DMS53 treated with DMSO at 0.1 percent for 48 hours (cell line): Measurements from ENCODE around the gene ZNF70.

ENCODE experiments used
- DNase-seq: peaks from one replicate; lab custom pipeline; 2025; ENCODE audit not compliant: unreplicated experiment; lab: John Stamatoyannopoulos, UW

ZNF70 gene

GRCh38 chr22:23720855-23721254 lies 30.1 kb downstream of the ZNF70 start:
- no peak for DNase-seq

- DNase-seq: no peak
These were observed 32.3 kb downstream of the ZNF70 start for GRCh38 chr22:23718371-23719165.

- DNase-seq: peak; percentile 18
These were observed 33.8 kb downstream of the ZNF70 start for GRCh38 chr22:23716811-23717801.

- DNase-seq: no peak
These were observed 35.0 kb downstream of the ZNF70 start for GRCh38 chr22:23715806-23716375.

GRCh38 chr22:23714596-23715578 lies 36.0 kb downstream of the ZNF70 start:
- DNase-seq: no peak

GRCh38 chr22:23713696-23714595 lies 37.0 kb downstream of the ZNF70 start:
- no peak for DNase-seq

GRCh38 chr22:23712256-23712655 lies 38.7 kb downstream of the ZNF70 start:
- no peak for DNase-seq

- DNase-seq: no peak
These were observed 41.8 kb downstream of the ZNF70 start for GRCh38 chr22:23709107-23709506.

- DNase-seq: no peak
These were observed 42.6 kb downstream of the ZNF70 start for GRCh38 chr22:23708270-23708669.

- no peak for DNase-seq
These were observed 45.6 kb downstream of the ZNF70 start for GRCh38 chr22:23705358-23705757.

- no peak for DNase-seq
These were observed 46.1 kb downstream of the ZNF70 start for GRCh38 chr22:23704829-23705228.

GRCh38 chr22:23704062-23704461 lies 46.9 kb downstream of the ZNF70 start:
- DNase-seq: no peak

GRCh38 chr22:23700706-23701105 lies 50.2 kb downstream of the ZNF70 start:
- no peak for DNase-seq

- DNase-seq: no peak
These were observed 52.2 kb downstream of the ZNF70 start for GRCh38 chr22:23698673-23699235.

- no peak for DNase-seq
These were observed 52.8 kb downstream of the ZNF70 start for GRCh38 chr22:23698094-23698493.

- no peak for DNase-seq
These were observed 53.6 kb downstream of the ZNF70 start for GRCh38 chr22:23697031-23697970.

GRCh38 chr22:23696326-23696851 lies 54.5 kb downstream of the ZNF70 start:
- no peak for DNase-seq
